ENCODE measurements around the gene EGFL7. TPM values are rescaled to one million over a fixed set of nuclear protein-coding genes. Genes with fewer than 3 reads are reported as not detected.
"Not testable (repeated sequence)": the region's sequence is repeated elsewhere in the genome, so short reads cannot be mapped to it uniquely, and the experiment has no call there.

EGFL7 gene
- total RNA-seq, 1 experiment from 2014 or later, result 38.0 TPM

DNA sequence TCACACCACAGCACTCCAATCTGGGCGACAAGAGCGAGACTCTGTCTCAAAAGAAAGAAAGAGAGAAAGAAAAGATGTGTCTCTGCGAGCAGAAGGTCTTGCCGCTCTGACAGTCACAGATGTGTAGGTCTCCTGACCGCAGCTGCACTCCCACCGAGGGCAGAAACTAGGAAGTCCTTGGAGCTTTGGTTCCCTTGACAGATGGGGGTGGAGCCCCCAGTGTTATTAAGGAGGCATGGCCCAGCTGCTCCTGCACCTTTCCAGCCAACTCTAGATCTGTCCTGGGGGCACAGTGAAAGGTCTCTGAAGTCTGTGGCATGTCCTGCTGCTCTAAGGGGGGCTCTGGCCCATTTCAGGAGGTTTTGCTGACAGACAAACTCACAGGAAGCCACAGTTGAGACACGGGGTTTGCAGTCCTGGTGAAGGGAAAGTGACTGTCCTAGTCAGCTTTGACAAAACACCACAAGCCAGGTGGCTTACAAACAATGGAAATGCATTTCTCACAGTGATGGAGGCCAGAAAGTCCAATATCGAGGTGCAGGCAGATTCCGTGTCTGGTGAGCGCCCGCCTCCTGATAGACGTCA lies 40.7 kb downstream of the EGFL7 start:
- H3K4me1 Mint-ChIP-seq, result peaks cover 7 to 10% of the 10 kb centered on the region in 2 experiments
- H3K4ac ChIP-seq (ENCODE audit: low read depth, low read length), result no peak overlapping the region
- no peak overlapping the region for H2BK120ac ChIP-seq (ENCODE audit: low read depth, low read length, poor library complexity, severe bottlenecking)
- H4K20me1 ChIP-seq (ENCODE audit: control insufficient read depth, insufficient read depth, insufficient read length), result no peaks in the 10 kb centered on the region
- H4K8ac ChIP-seq (replicated peaks; ENCODE audit: insufficient read length, low read depth, low read length), result no peak overlapping the region
- H3K27ac Mint-ChIP-seq, result no peak overlapping the region
- no peaks in the 10 kb centered on the region for H3K4me1 ChIP-seq (ENCODE audit: insufficient read depth, low read length)
- H2BK15ac ChIP-seq (ENCODE audit: low read depth, low read length), result no peak overlapping the region
- no peak overlapping the region for H2BK5ac ChIP-seq (ENCODE audit: insufficient read length, low read length)
- H4K91ac ChIP-seq (ENCODE audit: insufficient read length, low read depth, low read length), result no peak overlapping the region
- no peak overlapping the region for H2AK5ac ChIP-seq (ENCODE audit: insufficient read length, low read length)
- no peaks in the 10 kb centered on the region for H3K27me3 ChIP-seq (ENCODE audit: insufficient read depth, low read length)
- DNase-seq, result no peak
- H3T11ph ChIP-seq (ENCODE audit: low read length), result no peak overlapping the region
- WGBS (ENCODE audit: extremely low coverage, insufficient read length, low lambda C conversion rate), result no CpG with 5 or more reads among the region's 12 CpGs
- no peak overlapping the region for H3K14ac ChIP-seq (ENCODE audit: insufficient read depth, low read length)
- no peaks in the 10 kb centered on the region for H3K9me3 ChIP-seq (ENCODE audit: control insufficient read depth, low read depth, low read length)
- no peak overlapping the region for H3K4me2 ChIP-seq (ENCODE audit: insufficient read depth, insufficient read length, low read length)
- H3K79me2 ChIP-seq (ENCODE audit: insufficient read depth, low read length), result no peaks in the 10 kb centered on the region
- H3K56ac ChIP-seq (ENCODE audit: insufficient read length, low read depth, low read length), result no peak overlapping the region
- H3K4me3 Mint-ChIP-seq, result no peak overlapping the region
- H2AFZ ChIP-seq (ENCODE audit: low read length), result no peak overlapping the region
- TF ChIP-seq, protein P1, sequence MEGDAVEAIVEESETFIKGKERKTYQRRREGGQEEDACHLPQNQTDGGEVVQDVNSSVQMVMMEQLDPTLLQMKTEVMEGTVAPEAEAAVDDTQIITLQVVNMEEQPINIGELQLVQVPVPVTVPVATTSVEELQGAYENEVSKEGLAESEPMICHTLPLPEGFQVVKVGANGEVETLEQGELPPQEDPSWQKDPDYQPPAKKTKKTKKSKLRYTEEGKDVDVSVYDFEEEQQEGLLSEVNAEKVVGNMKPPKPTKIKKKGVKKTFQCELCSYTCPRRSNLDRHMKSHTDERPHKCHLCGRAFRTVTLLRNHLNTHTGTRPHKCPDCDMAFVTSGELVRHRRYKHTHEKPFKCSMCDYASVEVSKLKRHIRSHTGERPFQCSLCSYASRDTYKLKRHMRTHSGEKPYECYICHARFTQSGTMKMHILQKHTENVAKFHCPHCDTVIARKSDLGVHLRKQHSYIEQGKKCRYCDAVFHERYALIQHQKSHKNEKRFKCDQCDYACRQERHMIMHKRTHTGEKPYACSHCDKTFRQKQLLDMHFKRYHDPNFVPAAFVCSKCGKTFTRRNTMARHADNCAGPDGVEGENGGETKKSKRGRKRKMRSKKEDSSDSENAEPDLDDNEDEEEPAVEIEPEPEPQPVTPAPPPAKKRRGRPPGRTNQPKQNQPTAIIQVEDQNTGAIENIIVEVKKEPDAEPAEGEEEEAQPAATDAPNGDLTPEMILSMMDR (conservative IDR thresholded peaks at IDR 0.05), result no peak
- no peak overlapping the region for H3K23ac ChIP-seq (ENCODE audit: insufficient read length, low read depth, low read length)
- H3K27ac ChIP-seq (ENCODE audit: insufficient read length, low read depth, low read length), result no peak overlapping the region
- H2BK20ac ChIP-seq (ENCODE audit: low read depth, low read length, poor library complexity, severe bottlenecking), result no peak overlapping the region
- no peaks in the 10 kb centered on the region for H3K9me3 Mint-ChIP-seq
- no peaks in the 10 kb centered on the region for H3K36me3 Mint-ChIP-seq (ENCODE audit: insufficient read depth in 1 of 3, low read depth in 3 of 3)
- no peak overlapping the region for H4K5ac ChIP-seq (ENCODE audit: insufficient read length, low read depth, low read length)
- H2BK12ac ChIP-seq (ENCODE audit: insufficient read length, low read depth, low read length), result no peak overlapping the region
- no peak overlapping the region for H3K9ac ChIP-seq (ENCODE audit: extremely low read depth, insufficient read length, low read length)
- H3K27me3 Mint-ChIP-seq (ENCODE audit: low read depth), result peaks cover 52% of the 10 kb centered on the region
- no peaks in the 10 kb centered on the region for H3K79me1 ChIP-seq (ENCODE audit: insufficient read depth, low read depth, low read length, poor library complexity, severe bottlenecking)
- H3K18ac ChIP-seq (ENCODE audit: insufficient read length, low read depth, low read length), result no peak overlapping the region
- H3K23me2 ChIP-seq (ENCODE audit: insufficient read length, low read depth, low read length, poor library complexity, severe bottlenecking), result no peaks in the 10 kb centered on the region

DNA sequence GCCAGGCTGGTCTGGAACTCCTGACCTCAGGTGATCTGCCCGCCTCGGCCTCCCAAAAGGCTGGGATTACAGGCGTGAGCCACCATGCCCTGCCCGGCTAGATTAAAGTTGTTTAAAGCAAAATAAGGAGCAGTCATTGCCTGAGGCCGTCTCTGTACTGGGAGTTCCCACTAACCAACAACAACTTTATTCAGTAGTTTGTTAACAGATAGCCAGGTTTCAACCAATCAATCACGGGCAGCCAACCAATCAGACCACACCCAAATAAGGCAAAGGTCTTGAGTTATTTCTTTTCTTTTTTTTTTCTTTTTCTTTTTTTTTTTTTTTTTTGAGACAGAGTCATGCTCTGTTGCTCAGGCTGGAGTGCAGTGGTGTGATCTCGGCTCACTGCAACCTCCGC lies 42.0 kb downstream of the EGFL7 start:
- DNase-seq; H2BK120ac ChIP-seq (ENCODE audit: low read depth, low read length, poor library complexity, severe bottlenecking); H3K79me1 ChIP-seq (ENCODE audit: insufficient read depth, low read depth, low read length, poor library complexity, severe bottlenecking); H3K36me3 Mint-ChIP-seq (ENCODE audit: insufficient read depth in 1 of 3, low read depth in 3 of 3); H3K9ac ChIP-seq (ENCODE audit: extremely low read depth, insufficient read length, low read length); H2BK12ac ChIP-seq (ENCODE audit: insufficient read length, low read depth, low read length); H2AFZ ChIP-seq (ENCODE audit: low read length); H3K9me3 Mint-ChIP-seq; H3K56ac ChIP-seq (ENCODE audit: insufficient read length, low read depth, low read length); H3T11ph ChIP-seq (ENCODE audit: low read length); H3K9me3 ChIP-seq (ENCODE audit: control insufficient read depth, low read depth, low read length); H4K8ac ChIP-seq (replicated peaks; ENCODE audit: insufficient read length, low read depth, low read length); H4K20me1 ChIP-seq (ENCODE audit: control insufficient read depth, insufficient read depth, insufficient read length); H3K4me1 ChIP-seq (ENCODE audit: insufficient read depth, low read length); H3K14ac ChIP-seq (ENCODE audit: insufficient read depth, low read length); H2BK5ac ChIP-seq (ENCODE audit: insufficient read length, low read length); H3K27ac Mint-ChIP-seq; H3K23ac ChIP-seq (ENCODE audit: insufficient read length, low read depth, low read length); H3K4me2 ChIP-seq (ENCODE audit: insufficient read depth, insufficient read length, low read length); H3K4ac ChIP-seq (ENCODE audit: low read depth, low read length); H3K27me3 ChIP-seq (ENCODE audit: insufficient read depth, low read length); H4K91ac ChIP-seq (ENCODE audit: insufficient read length, low read depth, low read length); H2BK20ac ChIP-seq (ENCODE audit: low read depth, low read length, poor library complexity, severe bottlenecking); H3K4me1 Mint-ChIP-seq; H2BK15ac ChIP-seq (ENCODE audit: low read depth, low read length); H3K4me3 Mint-ChIP-seq; H2AK5ac ChIP-seq (ENCODE audit: insufficient read length, low read length); H3K79me2 ChIP-seq (ENCODE audit: insufficient read depth, low read length); H3K23me2 ChIP-seq (ENCODE audit: insufficient read length, low read depth, low read length, poor library complexity, severe bottlenecking); H3K18ac ChIP-seq (ENCODE audit: insufficient read length, low read depth, low read length); H3K27ac ChIP-seq (ENCODE audit: insufficient read length, low read depth, low read length); H4K5ac ChIP-seq (ENCODE audit: insufficient read length, low read depth, low read length): not testable (repeated sequence)
- WGBS (ENCODE audit: extremely low coverage, insufficient read length, low lambda C conversion rate), result no CpG with 5 or more reads among the region's 8 CpGs
- H3K27me3 Mint-ChIP-seq (ENCODE audit: low read depth), result peaks cover 58% of the 10 kb centered on the region

All from H9 (cell line).